ENCODE measurements around the gene FGF6.
"Not testable (repeated sequence)": the region's sequence is repeated elsewhere in the genome, so short reads cannot be mapped to it uniquely, and the experiment has no call there.

The FGF6 gene

GRCh38 chr12:4412056-4412455 is 33.6 kb downstream of the FGF6 start:
- TF ChIP-seq CTCF (IDR thresholded peaks at IDR 0.05; ENCODE audit: control insufficient read depth, extremely low read depth, insufficient read depth), result no peak
- DNase-seq (ENCODE audit: low read depth), result no peak

GRCh38 chr12:4407136-4407535 is 38.5 kb downstream of the FGF6 start:
- TF ChIP-seq CTCF (IDR thresholded peaks at IDR 0.05; ENCODE audit: control insufficient read depth, extremely low read depth, insufficient read depth), result no peak
- DNase-seq (ENCODE audit: low read depth), result no peak
- no peak overlapping the region for H3K4me3 ChIP-seq (ENCODE audit: low read depth, low read length)

More at GRCh38 chr12:4412056-4412455, 33.6 kb downstream of the FGF6 start:
- no peak overlapping the region for H3K4me3 ChIP-seq (ENCODE audit: low read depth, low read length)

- DNase-seq (ENCODE audit: low read depth); H3K4me3 ChIP-seq (ENCODE audit: low read depth, low read length): not testable (repeated sequence)
Measured at GRCh38 chr12:4404877-4405637, 40.6 kb downstream of the FGF6 start.

DNA sequence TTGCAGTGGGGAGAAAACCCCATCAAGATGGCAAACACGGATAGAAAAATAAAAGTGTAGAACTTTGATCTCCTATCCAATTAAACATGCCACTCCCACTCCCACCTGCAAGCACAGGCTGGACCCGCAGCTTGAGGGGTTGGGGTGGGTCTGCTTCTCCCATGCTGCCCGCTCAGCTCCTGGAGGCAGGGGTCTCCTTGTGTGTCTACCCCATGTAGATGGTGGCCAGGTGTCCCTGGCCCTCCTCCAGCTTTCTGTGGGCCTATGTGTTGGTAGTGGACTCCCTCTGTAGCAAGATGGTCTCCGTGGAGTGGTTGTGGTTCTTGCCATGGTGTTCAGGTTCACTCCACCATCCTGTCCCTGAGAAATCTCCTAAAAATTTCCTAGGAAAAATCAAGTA is 42.6 kb downstream of the FGF6 start:
- H3K4me3 ChIP-seq (ENCODE audit: low read depth, low read length), result no peak overlapping the region
- TF ChIP-seq CTCF (IDR thresholded peaks at IDR 0.05; ENCODE audit: control insufficient read depth, extremely low read depth, insufficient read depth), result no peak
- DNase-seq (ENCODE audit: low read depth), result no peak

DNA sequence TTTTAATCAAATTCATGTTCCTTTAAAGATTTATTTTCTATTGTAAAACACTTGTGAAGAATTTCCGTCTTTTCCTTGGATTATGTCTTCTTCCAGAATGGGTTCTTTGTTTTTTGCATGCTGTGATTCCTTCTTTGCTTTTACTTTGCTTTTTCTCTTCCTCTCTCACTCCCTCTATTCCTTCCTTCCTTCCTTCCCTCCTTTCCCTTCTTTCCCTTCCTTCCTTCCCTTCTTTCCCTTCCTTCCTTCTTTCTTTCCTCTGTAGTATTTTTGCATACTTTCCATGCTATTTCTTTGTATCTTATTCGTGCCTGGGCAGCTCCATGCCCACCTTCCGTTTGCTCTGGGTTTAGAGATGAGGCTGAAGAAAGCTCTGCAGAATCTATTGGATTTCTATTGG is 44.5 kb downstream of the FGF6 start:
- TF ChIP-seq CTCF (IDR thresholded peaks at IDR 0.05; ENCODE audit: control insufficient read depth, extremely low read depth, insufficient read depth), result no peak
- no peak for DNase-seq (ENCODE audit: low read depth)
- no peak overlapping the region for H3K4me3 ChIP-seq (ENCODE audit: low read depth, low read length)

DNA sequence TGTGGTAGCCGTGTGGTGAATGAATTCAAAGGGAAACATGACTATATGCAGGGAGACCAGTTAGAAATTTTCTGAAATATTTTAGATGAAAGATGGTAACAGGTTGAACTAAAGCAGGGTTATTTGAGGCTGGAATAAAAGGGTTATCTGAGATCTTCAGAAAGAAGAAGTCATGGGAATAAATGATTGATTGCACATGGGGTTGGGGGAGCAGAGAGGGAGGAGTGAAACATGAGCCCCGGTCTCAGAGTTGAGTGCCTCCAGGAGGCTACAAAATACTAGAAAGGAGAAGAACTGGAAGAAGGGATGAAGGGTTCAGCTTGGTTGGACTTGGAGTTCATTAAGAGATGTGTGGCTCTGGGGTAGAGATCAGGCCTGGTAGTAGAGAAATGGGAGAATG is 49.8 kb downstream of the FGF6 start:
- H3K4me3 ChIP-seq (ENCODE audit: low read depth, low read length), result no peak overlapping the region
- no peak for DNase-seq (ENCODE audit: low read depth)
- no peak for TF ChIP-seq CTCF (IDR thresholded peaks at IDR 0.05; ENCODE audit: control insufficient read depth, extremely low read depth, insufficient read depth)

- no peak for TF ChIP-seq CTCF (IDR thresholded peaks at IDR 0.05; ENCODE audit: control insufficient read depth, extremely low read depth, insufficient read depth)
- H3K4me3 ChIP-seq (ENCODE audit: low read depth, low read length), result no peak overlapping the region
- DNase-seq (ENCODE audit: low read depth), result no peak
Measured at GRCh38 chr12:4393211-4393610, 52.4 kb downstream of the FGF6 start.

Measured in LNCaP clone FGC (cell line).